HEK293T (cell line): ENCODE results near the gene SCYL1.

Experiments
- CTCF ChIA-PET: fragments of 350-600 bp; formaldehyde crosslinking; extraction: SDS; loops from one replicate; lab custom pipeline; 2021; ENCODE audit warnings: antibody characterized with exemption, inconsistent platforms; lab: Yijun Ruan, JAX
- POLR2A ChIA-PET: fragments of 350-600 bp; formaldehyde crosslinking; extraction: SDS; loops from one replicate; lab custom pipeline; 2020; ENCODE audit warnings: antibody characterized with exemption, inconsistent platforms; lab: Yijun Ruan, JAX
- DNase-seq: peaks from one replicate; pipeline ENCODE4 v3.0.0; 2012; ENCODE audit warnings: mixed read lengths; ENCODE audit errors: extremely low spot score
- ARNT ChIP-seq: fragments of 450-650 bp; IDR thresholded peaks from 2 replicates; pipeline ENCODE4 v1.6.1; 2017; ENCODE audit warnings: mild to moderate bottlenecking
- BHLHE40 ChIP-seq: fragments of 450-650 bp; IDR thresholded peaks from 2 replicates; pipeline ENCODE4 v1.6.1; 2016; ENCODE audit warnings: mild to moderate bottlenecking, moderate library complexity, borderline replicate concordance
- CTBP1 ChIP-seq: fragments of 450-650 bp; IDR thresholded peaks from 2 replicates; pipeline ENCODE4 v1.6.1; 2016; ENCODE audit warnings: borderline replicate concordance
- ELF4 ChIP-seq: fragments of 450-650 bp; IDR thresholded peaks from 2 replicates; pipeline ENCODE4 v1.6.1; 2017; ENCODE audit warnings: antibody characterized with exemption
- FOXA1 ChIP-seq: fragments of 450-650 bp; IDR thresholded peaks from 2 replicates; pipeline ENCODE4 v1.6.1; 2016; ENCODE audit warnings: mild to moderate bottlenecking
- FOXK2 ChIP-seq: fragments of 450-650 bp; IDR thresholded peaks from 2 replicates; pipeline ENCODE4 v1.6.1; 2016; ENCODE audit warnings: mild to moderate bottlenecking
- FOXM1 ChIP-seq: fragments of 450-650 bp; IDR thresholded peaks from 2 replicates; pipeline ENCODE4 v1.6.1; 2017; ENCODE audit warnings: mild to moderate bottlenecking, borderline replicate concordance
- HDGF ChIP-seq: fragments of 450-650 bp; IDR thresholded peaks from 2 replicates; pipeline ENCODE4 v1.6.1; 2017; ENCODE audit warnings: antibody characterized with exemption, borderline replicate concordance
- L3MBTL2 ChIP-seq: fragments of 450-650 bp; conservative IDR thresholded peaks from 2 replicates; pipeline ENCODE4 v1.6.1; 2016; ENCODE audit warnings: mild to moderate bottlenecking
- LEF1 ChIP-seq: fragments of 450-650 bp; IDR thresholded peaks from 2 replicates; pipeline ENCODE4 v1.6.1; 2017; ENCODE audit warnings: mild to moderate bottlenecking, borderline replicate concordance
- NFRKB ChIP-seq: fragments of 450-650 bp; IDR thresholded peaks from 2 replicates; pipeline ENCODE4 v1.6.1; 2016; ENCODE audit warnings: mild to moderate bottlenecking, moderate library complexity
- SP1 ChIP-seq: fragments of 450-650 bp; IDR thresholded peaks from 2 replicates; pipeline ENCODE4 v1.6.1; 2017
- SUZ12 ChIP-seq: fragments of 450-650 bp; IDR thresholded peaks from 2 replicates; pipeline ENCODE4 v1.6.1; 2016; ENCODE audit warnings: mild to moderate bottlenecking
- TARDBP ChIP-seq: fragments of 450-650 bp; IDR thresholded peaks from 2 replicates; pipeline ENCODE4 v1.6.1; 2016
- ZNF384 ChIP-seq: fragments of 450-650 bp; IDR thresholded peaks from 2 replicates; pipeline ENCODE4 v1.6.1; 2016
- TF ChIP-seq, protein P1 (sequence below): fragments of 450-650 bp; IDR thresholded peaks from 2 replicates; pipeline ENCODE4 v1.6.1; 2016

SCYL1 gene

DNA sequence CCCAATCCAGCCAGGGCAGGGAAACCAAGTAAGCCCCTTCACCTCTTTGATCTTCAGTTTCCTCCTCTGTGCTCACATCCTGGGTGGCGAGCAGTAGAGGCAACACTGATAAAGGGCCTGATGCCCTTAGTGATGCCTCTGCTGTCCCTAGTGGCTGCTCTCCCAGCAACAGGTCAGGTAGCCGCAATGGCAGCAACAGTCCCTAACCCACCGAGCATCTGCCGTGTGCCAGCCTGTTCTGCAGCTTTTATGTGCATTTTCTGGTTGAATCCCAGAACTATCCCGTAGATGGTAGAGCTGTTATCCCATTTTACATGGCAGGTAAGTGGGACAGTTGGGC, 5.2 kb downstream of the SCYL1 start:
- TF ChIP-seq BHLHE40 (no peak), HDGF (no peak)
- ChIA-PET POLR2A (interaction anchor here (1.1 kb wide), 1 partner anchor 59 kb away, joined by 3 read pairs; no protein-coding TSS in a partner anchor), CTCF (interaction anchor here (0.9 kb wide), 1 partner anchor 11 kb away, joined by 3 read pairs; no protein-coding TSS in a partner anchor)
- no peak for DNase-seq

DNA sequence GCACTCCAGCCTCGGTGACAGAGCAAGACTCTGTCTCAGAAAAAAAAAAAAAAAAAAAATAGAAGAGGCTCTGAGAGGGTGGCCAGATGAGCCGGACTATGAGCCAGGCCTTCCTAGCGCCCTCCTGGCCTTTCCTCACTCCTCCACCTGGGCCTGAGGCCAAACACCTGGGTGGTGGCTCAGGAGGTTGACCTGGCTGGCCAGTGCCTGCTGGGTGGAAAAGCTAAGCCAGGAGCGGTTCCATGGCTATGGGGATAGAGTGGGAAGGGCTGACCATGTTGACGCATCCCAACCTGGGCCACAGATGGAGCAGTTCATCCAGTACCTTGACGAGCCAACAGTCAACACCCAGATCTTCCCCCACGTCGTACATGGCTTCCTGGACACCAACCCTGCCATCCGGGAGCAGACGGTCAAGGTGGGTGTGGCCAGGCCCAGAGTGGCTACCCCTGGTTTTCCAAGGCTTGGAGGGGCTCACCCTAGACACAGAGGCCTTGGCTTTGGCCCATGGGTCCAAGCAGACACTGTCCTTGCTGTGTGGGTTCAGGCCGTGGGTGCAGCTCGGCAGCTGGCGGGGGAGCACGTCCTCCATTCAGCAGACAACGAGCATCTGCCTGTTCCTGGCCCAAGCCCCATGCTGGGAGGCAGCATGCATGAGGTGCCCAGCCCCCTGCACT, 7.6 kb downstream of the SCYL1 start:
- TF ChIP-seq FOXA1 (no peak), SUZ12 (no peak), ELF4 (no peak), SP1 (no peak)
- no peak for DNase-seq
- CTCF ChIA-PET, result no interaction called here
- POLR2A ChIA-PET, result interaction anchor here (1.1 kb wide), 1 partner anchor 33 kb away, joined by 3 read pairs; the partner anchor contains the start of gene MALAT1

DNA sequence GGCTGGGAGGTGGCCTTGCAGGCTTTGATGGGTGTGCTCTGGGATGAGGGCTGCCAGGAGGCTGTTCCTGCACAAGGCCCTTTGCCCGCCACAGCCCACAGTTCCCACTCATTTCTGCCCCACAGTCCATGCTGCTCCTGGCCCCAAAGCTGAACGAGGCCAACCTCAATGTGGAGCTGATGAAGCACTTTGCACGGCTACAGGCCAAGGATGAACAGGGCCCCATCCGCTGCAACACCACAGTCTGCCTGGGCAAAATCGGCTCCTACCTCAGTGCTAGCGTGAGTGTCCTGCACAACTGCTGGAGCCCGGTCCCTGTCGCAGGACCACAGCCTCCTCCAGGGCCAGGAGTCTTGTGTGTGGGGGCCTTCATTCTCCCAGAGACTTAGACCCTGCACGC, 10.2 kb downstream of the SCYL1 start:
- no peak for DNase-seq
- TF ChIP-seq TARDBP (no peak), ARNT (no peak), FOXA1 (no peak), ZNF384 (no peak), SP1 (no peak), FOXK2 (no peak)
- TF ChIP-seq, protein P1, sequence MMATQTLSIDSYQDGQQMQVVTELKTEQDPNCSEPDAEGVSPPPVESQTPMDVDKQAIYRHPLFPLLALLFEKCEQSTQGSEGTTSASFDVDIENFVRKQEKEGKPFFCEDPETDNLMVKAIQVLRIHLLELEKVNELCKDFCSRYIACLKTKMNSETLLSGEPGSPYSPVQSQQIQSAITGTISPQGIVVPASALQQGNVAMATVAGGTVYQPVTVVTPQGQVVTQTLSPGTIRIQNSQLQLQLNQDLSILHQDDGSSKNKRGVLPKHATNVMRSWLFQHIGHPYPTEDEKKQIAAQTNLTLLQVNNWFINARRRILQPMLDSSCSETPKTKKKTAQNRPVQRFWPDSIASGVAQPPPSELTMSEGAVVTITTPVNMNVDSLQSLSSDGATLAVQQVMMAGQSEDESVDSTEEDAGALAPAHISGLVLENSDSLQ, result no peak
- ChIA-PET POLR2A (interaction anchor here (1.2 kb wide), 1 partner anchor 33 kb away, joined by 3 read pairs; no protein-coding TSS in a partner anchor), CTCF (interaction anchor here (0.5 kb wide), 1 partner anchor 260 kb away, joined by 3 read pairs; no protein-coding TSS in a partner anchor)

DNA sequence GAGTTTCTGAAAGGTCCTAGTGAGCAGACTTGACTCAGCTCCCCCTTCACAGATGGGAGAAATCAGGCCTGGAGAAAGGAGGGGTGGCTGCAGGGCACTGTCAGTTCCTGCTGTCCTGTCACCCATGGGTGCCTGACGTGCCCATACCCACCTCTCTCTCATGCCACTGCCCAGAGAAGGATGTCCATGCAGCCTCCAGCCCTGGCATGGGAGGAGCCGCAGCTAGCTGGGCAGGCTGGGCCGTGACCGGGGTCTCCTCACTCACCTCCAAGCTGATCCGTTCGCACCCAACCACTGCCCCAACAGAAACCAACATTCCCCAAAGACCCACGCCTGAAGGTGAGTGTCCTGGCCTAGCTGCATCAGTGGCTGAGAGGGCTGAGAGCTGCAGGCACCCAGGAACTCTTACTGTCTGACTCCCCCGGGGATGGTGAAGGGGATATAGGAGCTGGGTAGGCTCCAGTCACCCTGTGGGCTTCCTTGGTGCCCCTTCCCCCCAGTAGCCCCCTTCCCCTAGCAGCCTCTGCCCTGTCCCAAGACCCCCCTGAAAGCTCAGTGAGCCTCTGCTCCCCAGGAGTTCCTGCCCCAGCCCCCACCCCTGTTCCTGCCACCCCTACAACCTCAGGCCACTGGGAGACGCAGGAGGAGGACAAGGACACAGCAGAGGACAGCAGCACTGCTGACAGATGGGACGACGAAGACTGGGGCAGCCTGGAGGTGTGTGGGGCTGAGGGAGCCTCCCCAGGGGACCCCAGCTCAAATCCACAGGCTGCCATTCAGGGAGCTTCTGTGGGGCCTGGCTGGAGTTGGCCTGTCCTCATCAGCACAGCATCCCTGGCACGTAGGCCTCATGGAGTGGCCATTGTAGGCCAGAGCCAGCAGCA, 11.8 kb downstream of the SCYL1 start:
- CTCF ChIA-PET, result interaction anchor here (1.3 to 1.4 kb wide), 3 partner anchors 15 to 121 kb away, joined by 3 to 5 read pairs (median 4); partner anchors contain the start of gene ZNRD2
- TF ChIP-seq ARNT (no peak), FOXA1 (no peak), SUZ12 (no peak), HDGF (no peak), TARDBP (no peak), BHLHE40 (no peak), SP1 (no peak), ELF4 (no peak), L3MBTL2 (no peak), LEF1 (no peak), NFRKB (no peak), FOXM1 (no peak), FOXK2 (no peak), CTBP1 (no peak), ZNF384 (no peak)
- TF ChIP-seq, protein P1, result no peak
- POLR2A ChIA-PET, result interaction anchor here (0.7 to 1.9 kb wide), 6 partner anchors 10 to 120 kb away, joined by 3 to 5 read pairs (median 4); partner anchors contain the start of gene SCYL1
- DNase-seq, result no peak

DNA sequence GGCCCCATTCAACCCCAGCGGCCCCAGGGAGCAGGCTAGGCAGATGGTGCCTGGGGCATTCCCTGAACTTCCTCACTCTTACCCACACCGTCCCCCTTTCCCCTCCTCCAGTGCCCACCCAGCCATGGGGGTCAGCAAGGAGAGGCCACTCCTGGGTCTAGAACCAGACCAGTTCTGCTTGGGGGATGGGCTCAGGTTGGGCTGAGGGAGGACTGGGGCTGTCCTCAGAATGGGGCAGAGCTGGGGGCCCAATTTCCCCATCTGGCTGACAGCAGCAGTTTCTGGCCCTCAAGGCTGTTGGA, 12.4 kb downstream of the SCYL1 start:
- no peak for DNase-seq
- ChIA-PET POLR2A (interaction anchor here (0.7 to 1.9 kb wide), 4 partner anchors 10 to 40 kb away, joined by 3 to 5 read pairs (median 4); no protein-coding TSS in a partner anchor), CTCF (interaction anchor here (1.3 to 5.0 kb wide), 3 partner anchors 14 to 122 kb away, joined by 3 to 40 read pairs (median 5); partner anchors contain the start of gene KCNK7)
- TF ChIP-seq ELF4 (no peak), BHLHE40 (no peak), LEF1 (no peak), NFRKB (no peak)

DNA sequence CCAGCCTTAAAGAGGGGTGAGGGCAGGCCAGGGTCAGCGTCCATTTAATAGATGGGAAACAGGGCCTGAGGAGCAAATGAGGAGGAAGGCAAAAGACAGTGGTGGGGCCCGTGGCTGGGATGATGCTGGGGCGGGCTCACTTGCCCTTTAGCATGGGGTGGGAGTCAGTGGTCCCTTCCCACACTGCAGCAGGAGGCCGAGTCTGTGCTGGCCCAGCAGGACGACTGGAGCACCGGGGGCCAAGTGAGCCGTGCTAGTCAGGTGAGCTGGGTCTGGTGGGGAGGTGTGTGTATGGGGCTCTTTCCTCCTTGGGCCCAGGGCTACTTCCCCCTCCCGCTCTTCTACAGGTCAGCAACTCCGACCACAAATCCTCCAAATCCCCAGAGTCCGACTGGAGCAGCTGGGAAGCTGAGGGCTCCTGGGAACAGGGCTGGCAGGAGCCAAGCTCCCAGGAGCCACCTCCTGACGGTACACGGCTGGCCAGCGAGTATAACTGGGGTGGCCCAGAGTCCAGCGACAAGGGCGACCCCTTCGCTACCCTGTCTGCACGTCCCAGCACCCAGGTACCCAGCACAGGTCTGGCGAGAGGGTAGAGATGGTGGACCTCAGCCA, 12.8 kb downstream of the SCYL1 start:
- ChIA-PET POLR2A (interaction anchor here (1.9 kb wide), 1 partner anchor 9 kb away, joined by 4 read pairs; no protein-coding TSS in a partner anchor), CTCF (interaction anchor here (1.4 to 5.0 kb wide), 2 partner anchors 14 to 57 kb away, joined by 5 to 40 read pairs; partner anchors contain the start of gene KCNK7)
- no peak for TF ChIP-seq SUZ12
- no peak for TF ChIP-seq ZNF384
- DNase-seq, result no peak
